HG03064 (cell line): ENCODE results near the gene GID4.

Experiments used
- ATAC-seq: cut with Tn5 transposase; IDR thresholded peaks from one replicate; pipeline ENCODE4 v1.9.1; 2021; ENCODE audit warnings: low read depth; ENCODE audit not compliant: unreplicated experiment

The GID4 gene

GRCh38 chr17:18015593-18015992, 23.6 kb upstream of the GID4 start:
- no peak for ATAC-seq

DNA sequence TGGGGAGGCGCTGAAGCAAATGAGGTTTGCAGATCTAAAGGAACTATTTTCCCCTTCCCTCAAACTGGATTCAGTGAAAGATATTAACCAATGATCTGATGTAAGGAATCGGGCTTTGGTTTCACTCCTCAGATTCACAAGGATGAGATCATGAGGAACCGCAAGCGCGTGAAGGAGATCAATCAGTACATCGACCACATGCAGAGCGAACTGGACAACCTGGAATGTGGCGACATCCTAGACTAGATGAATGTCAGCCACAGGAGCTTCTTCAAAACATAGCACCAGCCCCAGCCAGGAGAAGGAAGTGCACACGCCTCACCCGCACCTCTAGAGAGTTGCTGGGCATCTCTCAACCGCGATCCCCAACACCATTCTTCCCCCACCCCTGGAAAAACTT, 22.8 kb upstream of the GID4 start:
- ATAC-seq, result no peak

DNA sequence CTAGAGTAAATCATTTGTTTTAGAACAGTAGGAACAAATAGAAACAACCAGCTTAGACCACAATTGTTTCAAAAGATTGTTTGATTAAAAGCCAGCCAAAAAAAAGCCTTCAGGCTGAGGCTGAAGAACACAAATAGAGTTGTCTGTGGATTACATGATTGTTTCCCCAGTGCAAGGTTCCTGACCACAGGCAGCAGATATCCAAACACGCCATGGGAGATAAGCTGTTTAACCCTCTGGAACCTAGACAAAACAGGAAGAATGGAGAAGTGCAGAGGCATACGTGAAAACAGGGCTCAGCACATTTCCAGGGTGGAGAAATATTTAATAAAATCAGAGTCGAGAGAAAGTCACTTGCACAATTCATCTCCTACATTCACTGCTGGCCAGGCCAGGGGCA, 21.2 kb upstream of the GID4 start:
- ATAC-seq, result no peak

- no peak for ATAC-seq
These were observed 20.7 kb upstream of the GID4 start for GRCh38 chr17:18018411-18018921.

- no peak for ATAC-seq
These were observed 19.4 kb upstream of the GID4 start for GRCh38 chr17:18019838-18020154.

DNA sequence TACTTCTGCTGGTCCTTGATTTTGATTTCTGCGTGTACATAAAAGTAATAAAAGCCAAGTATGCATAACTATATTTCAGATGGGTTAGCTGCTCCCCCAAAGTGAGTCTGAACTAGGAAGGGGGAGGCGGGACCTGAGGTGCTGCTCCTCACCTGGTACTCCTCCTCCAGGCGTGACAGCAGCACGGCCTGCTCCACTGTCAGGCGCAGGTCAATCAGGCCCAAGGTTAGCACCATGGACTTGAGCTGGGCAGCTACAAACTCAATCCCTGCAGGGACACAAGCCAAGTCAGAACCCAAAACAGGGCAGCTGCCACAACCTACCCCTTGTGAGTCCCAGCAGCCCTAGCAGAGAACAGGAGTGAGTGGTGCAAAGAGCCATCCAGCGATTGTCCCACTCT, 18.2 kb upstream of the GID4 start:
- ATAC-seq, result no peak

DNA sequence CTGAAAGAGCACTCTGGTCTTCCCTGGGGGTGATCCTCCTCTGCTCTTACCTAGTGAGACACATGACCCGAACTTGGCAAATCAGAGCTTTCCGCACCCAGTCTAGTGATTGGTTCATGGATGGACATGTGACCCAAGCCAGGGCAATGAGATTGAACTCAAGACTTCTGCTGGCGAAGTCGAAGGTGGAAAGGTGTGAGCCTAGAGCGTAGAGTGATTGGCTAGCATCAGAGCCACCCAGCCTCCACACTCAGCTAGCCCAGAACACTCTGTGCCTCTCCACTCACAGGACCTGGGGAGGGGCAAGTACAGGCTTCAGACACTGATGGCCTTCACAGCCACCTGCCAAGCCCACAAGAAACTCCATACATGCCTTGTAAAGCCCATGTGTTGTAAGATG, 17.8 kb upstream of the GID4 start:
- ATAC-seq, result no peak

GRCh38 chr17:18025241-18025944, 13.8 kb upstream of the GID4 start:
- ATAC-seq, result no peak

GRCh38 chr17:18025945-18026776, 13.0 kb upstream of the GID4 start:
- ATAC-seq, result no peak

GRCh38 chr17:18027280-18027679, 11.9 kb upstream of the GID4 start:
- no peak for ATAC-seq

DNA sequence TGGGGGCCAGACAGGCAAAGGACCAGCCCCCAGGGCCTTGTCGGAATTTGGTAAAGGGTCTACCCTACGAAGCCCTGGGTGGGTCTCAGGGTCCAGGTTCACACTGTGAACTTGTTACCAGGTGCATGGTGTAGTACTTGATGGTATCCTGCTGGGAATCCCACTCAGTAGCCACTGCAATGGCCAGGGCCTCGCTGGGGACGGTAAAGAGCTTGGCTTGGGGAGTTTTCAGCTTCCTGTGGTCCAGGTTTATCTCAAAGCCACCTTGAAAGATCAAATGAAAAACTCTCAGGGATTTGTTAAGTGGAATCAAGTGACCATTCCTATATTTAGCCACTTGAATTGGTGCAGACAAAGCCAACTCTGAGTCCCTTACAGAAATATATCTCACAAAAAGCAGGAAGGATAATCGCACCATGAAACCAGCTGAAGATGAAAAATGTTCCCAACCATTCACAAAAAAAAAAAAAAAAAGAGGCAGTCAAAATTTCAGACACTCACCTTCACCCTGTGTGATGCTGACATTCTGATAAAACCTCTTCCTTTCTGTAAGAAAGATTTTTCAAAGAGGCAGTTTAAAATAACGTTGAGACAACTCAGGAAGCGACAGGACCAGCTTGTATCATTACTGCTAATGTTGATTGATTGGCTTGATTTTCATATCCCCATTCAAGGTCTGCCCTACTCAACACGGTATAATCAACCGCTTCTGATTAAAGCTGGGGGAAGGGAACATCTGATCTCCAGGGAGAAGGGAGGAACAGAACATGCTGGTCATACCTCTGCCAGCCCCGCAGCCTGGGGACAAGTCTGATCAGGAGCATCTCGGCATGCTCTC, 10.9 kb upstream of the GID4 start:
- no peak for ATAC-seq

DNA sequence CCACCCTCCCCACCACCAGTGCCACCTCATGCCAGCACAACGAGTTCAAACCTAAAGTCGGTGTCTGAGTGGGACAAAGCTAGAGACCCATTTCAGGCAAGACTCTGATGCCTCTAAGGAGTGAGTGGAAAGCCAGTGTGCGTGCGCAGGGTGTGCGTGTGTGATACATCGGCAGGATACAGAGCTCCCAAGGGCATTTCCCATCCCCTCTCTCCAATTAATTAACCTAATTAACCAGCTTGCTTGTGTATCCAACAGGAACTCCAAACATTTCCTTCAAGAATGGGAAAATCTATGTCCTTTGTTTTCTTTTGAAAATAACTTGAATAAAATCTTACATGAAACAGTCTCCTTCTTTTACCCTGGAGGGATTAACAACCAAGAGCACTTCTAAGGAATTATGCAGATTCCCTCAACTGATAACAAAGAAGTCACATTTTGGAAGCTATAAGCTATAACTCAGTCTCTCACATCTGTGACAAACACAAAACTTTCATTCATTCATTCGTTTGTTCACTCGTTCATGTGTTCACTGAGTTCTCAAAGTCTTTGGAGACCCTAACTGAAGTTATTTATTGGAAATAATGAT, 10.2 kb upstream of the GID4 start:
- ATAC-seq, result no peak

DNA sequence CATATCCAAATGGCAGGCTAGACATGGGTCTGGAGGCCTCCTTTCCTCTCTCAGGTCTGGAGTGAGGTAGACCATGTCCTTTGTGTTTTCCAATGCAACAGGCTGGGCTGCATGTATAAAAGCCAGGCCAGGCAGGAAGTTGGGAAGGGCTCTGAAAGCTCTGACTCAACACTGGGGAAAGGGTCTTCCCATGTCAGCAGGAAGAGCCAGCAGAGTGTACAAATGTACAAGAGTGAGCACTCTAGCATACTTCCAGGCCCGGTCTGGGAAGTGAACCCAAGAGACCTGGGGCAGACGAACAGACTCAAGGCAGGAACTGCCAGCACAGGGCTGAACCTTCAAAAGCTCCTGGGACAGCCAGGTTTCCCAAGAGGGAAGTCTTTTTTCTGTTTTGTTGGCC, 7.3 kb upstream of the GID4 start:
- no peak for ATAC-seq

GRCh38 chr17:18033442-18034099, 5.6 kb upstream of the GID4 start:
- no peak for ATAC-seq

DNA sequence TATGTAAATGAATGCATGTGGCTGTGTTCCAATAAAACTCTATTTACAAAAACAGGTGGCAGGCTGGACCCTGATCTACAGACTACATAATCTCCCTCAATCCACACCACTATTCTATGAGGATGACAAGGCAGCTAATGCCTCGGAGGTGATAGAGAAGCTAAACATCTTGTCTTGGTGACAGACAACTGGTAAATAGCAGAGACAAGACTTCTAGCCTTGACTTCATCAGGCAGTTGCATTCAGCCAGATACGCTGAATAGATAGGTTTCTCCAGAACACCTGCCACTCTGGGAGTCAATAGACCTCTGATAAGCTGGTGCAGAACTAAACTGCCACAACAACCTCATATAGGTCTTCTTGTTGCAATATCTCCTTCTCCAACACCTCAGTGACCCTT, 3.5 kb upstream of the GID4 start:
- no peak for ATAC-seq

DNA sequence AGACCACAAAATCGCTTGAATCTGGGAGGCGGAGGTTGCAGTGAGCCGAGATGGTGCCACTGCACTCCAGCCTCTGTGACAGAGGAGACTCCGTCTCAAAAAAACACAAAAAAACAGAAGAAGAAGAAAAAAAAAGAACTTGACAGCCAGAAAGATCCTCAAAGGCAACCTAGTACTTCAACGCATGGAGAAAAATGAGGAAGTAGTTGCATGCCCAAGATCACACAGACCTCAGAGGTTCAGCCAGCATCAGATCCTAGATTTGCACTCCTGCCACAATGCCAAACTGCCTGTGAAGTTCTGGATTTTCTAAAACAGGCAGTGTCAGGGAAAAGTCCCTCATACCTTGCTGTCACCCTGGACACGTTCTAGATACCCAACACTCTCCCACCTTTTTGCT, 1.7 kb upstream of the GID4 start:
- ATAC-seq, result no peak

GRCh38 chr17:18038149-18038850, 908 bp upstream of the GID4 start:
- no peak for ATAC-seq

GRCh38 chr17:18039535-18040260, 490 bp downstream of the GID4 start:
- ATAC-seq, result peak; percentile 26

DNA sequence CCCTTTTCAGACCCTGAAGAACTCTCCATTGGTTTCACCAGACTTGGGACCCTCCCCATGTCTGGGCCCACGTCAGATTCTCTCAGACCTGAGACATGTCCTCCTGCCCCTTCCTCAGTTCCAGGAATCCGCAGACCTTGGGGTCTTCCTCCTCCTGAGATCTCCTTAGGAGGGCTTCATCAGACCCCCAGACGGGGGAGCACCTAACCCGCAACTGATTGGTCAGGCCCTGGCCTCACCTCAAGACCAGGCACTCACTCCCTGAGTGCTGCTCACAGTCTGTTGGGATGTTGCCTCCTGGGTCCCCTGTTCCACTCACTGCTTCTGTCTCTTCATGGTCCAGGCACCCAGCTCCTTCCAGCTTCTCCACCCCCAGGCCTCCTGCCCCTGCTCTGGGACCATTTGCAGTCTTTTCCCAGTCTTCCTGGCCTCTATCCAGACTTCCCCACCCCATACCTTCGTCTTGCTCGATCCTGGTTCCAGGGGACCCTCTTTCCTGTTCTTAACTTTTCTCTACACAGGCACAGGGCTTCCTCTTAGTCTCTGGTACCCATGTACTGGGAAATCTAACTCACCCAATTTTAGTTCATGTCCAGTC, 1.2 kb downstream of the GID4 start:
- no peak for ATAC-seq
